ENCODE data around the gene TRPC4AP.

Gene TRPC4AP

GRCh38 chr20:35013421-35014411 lies 78.9 kb downstream of the TRPC4AP start:
- no peak for DNase-seq

- no peak for DNase-seq
These were observed 80.2 kb downstream of the TRPC4AP start for GRCh38 chr20:35012227-35013069.

- DNase-seq, result no peak
These were observed 80.9 kb downstream of the TRPC4AP start for GRCh38 chr20:35011589-35012226.

GRCh38 chr20:35010405-35011192 lies 82.0 kb downstream of the TRPC4AP start:
- no peak for DNase-seq

- DNase-seq, result no peak
These were observed 82.8 kb downstream of the TRPC4AP start for GRCh38 chr20:35009665-35010328.

GRCh38 chr20:35008411-35009342 lies 83.9 kb downstream of the TRPC4AP start:
- DNase-seq, result no peak

GRCh38 chr20:35007891-35008290 lies 84.7 kb downstream of the TRPC4AP start:
- DNase-seq, result no peak

- DNase-seq, result no peak
These were observed 85.2 kb downstream of the TRPC4AP start for GRCh38 chr20:35007413-35007812.

GRCh38 chr20:35006531-35006971 lies 86.1 kb downstream of the TRPC4AP start:
- no peak for DNase-seq

- DNase-seq, result no peak
These were observed 86.6 kb downstream of the TRPC4AP start for GRCh38 chr20:35006009-35006408.

GRCh38 chr20:35005463-35005961 lies 87.1 kb downstream of the TRPC4AP start:
- no peak for DNase-seq

- no peak for DNase-seq
These were observed 87.7 kb downstream of the TRPC4AP start for GRCh38 chr20:35004749-35005462.

- no peak for DNase-seq
These were observed 88.4 kb downstream of the TRPC4AP start for GRCh38 chr20:35004051-35004725.

- DNase-seq, result no peak
These were observed 89.2 kb downstream of the TRPC4AP start for GRCh38 chr20:35003211-35004031.

- no peak for DNase-seq
These were observed 90.0 kb downstream of the TRPC4AP start for GRCh38 chr20:35002426-35003210.

GRCh38 chr20:35001596-35002362 lies 90.8 kb downstream of the TRPC4AP start:
- DNase-seq, result no peak

Data from NCI-H2029 (cell line).